Suprapubic skin (tissue), 4 donors: Measurements from ENCODE around the gene CELSR1.

Experiments
- POLR2A ChIP-seq, 2 donors: fragments of 450-650 bp; IDR thresholded peaks; one replicate each; pipeline ENCODE4 v1.6.1; 2017; ENCODE audit warnings: antibody characterized with exemption in 2 of 2, mild to moderate bottlenecking in 2 of 2, moderate library complexity in 2 of 2
- POLR2AphosphoS5 ChIP-seq, 3 donors: sonication (generic); formaldehyde crosslinking; IDR thresholded peaks; one replicate each; pipeline ENCODE4 v1.6.1; 2017; ENCODE audit warnings: antibody characterized with exemption in 3 of 3
- TF ChIP-seq, protein P1 (sequence below), 2 donors: fragments of 200-600 bp in 1 of 2; fragments of 450-650 bp in 1 of 2; sonication (generic) in 1 of 2; IDR thresholded peaks; one replicate each; pipeline ENCODE4 v1.5.1; 2016 to 2019; ENCODE audit warnings: antibody characterized with exemption in 2 of 2, mild to moderate bottlenecking in 1 of 2, moderate library complexity in 1 of 2

DNA sequence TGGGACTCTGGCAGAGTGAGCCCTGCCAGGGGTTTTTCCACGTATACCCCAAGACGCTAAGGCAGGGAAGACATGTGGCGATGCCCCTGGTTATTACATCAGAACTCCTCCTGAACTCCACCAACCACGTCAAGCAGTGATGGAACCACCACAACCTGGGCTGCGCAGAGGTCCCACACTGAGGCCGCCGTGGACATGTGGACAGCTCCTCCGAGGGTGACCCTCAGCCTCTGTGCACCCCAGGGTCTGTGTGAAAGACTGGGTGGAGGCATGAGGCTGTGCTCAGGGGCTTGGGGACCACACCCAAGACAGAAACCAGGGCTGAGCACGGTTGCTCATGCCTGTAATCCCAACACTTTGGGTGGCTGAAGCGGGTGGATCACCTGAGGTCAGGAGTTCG is 149.7 kb downstream of the CELSR1 start:
- TF ChIP-seq POLR2A (IDR thresholded peaks at IDR 0.05) (no peak), POLR2AphosphoS5 (IDR thresholded peaks at IDR 0.05) (no peak)
- TF ChIP-seq, protein P1, sequence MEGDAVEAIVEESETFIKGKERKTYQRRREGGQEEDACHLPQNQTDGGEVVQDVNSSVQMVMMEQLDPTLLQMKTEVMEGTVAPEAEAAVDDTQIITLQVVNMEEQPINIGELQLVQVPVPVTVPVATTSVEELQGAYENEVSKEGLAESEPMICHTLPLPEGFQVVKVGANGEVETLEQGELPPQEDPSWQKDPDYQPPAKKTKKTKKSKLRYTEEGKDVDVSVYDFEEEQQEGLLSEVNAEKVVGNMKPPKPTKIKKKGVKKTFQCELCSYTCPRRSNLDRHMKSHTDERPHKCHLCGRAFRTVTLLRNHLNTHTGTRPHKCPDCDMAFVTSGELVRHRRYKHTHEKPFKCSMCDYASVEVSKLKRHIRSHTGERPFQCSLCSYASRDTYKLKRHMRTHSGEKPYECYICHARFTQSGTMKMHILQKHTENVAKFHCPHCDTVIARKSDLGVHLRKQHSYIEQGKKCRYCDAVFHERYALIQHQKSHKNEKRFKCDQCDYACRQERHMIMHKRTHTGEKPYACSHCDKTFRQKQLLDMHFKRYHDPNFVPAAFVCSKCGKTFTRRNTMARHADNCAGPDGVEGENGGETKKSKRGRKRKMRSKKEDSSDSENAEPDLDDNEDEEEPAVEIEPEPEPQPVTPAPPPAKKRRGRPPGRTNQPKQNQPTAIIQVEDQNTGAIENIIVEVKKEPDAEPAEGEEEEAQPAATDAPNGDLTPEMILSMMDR (IDR thresholded peaks at IDR 0.05): no peak
